Eye (tissue), 1 donor: ENCODE data around the gene ZFYVE19.
A peak's percentile ranks its signal among the peaks of the same experiment; 100 is the strongest.

Experiments
- DNase-seq: peaks from one replicate; pipeline ENCODE4 v3.0.0-alpha.2; 2015

Gene ZFYVE19

GRCh38 chr15:40776537-40777141 lies 30.2 kb upstream of the ZFYVE19 start:
- no peak for DNase-seq

GRCh38 chr15:40782609-40783227 lies 24.2 kb upstream of the ZFYVE19 start:
- peak; percentile 60 for DNase-seq

GRCh38 chr15:40785164-40785563 lies 21.7 kb upstream of the ZFYVE19 start:
- no peak for DNase-seq

- DNase-seq: no peak
Observed at GRCh38 chr15:40785814-40786213, 21.1 kb upstream of the ZFYVE19 start.

- DNase-seq: peak; percentile 29
Observed at GRCh38 chr15:40787344-40787841, 19.5 kb upstream of the ZFYVE19 start.

- DNase-seq: no peak
Observed at GRCh38 chr15:40787991-40788390, 18.9 kb upstream of the ZFYVE19 start.

- no peak for DNase-seq
Observed at GRCh38 chr15:40789119-40789518, 17.8 kb upstream of the ZFYVE19 start.

GRCh38 chr15:40789999-40790398 lies 16.9 kb upstream of the ZFYVE19 start:
- DNase-seq: no peak

- no peak for DNase-seq
Observed at GRCh38 chr15:40790718-40791117, 16.2 kb upstream of the ZFYVE19 start.

GRCh38 chr15:40792394-40792793 lies 14.5 kb upstream of the ZFYVE19 start:
- no peak for DNase-seq

- no peak for DNase-seq
Observed at GRCh38 chr15:40793216-40793989, 13.5 kb upstream of the ZFYVE19 start.

- DNase-seq: no peak
Observed at GRCh38 chr15:40796041-40796440, 10.8 kb upstream of the ZFYVE19 start.

- no peak for DNase-seq
Observed at GRCh38 chr15:40796512-40796911, 10.4 kb upstream of the ZFYVE19 start.

- DNase-seq: no peak
Observed at GRCh38 chr15:40799523-40799922, 7.4 kb upstream of the ZFYVE19 start.

- no peak for DNase-seq
Observed at GRCh38 chr15:40803076-40803475, 3.8 kb upstream of the ZFYVE19 start.

GRCh38 chr15:40803688-40804087 lies 3.2 kb upstream of the ZFYVE19 start:
- no peak for DNase-seq

- no peak for DNase-seq
Observed at GRCh38 chr15:40806672-40807027, 239 bp upstream of the ZFYVE19 start.

- DNase-seq: no peak
Observed at GRCh38 chr15:40807888-40808461, 1.1 kb downstream of the ZFYVE19 start.

- no peak for DNase-seq
Observed at GRCh38 chr15:40808861-40809450, 2.1 kb downstream of the ZFYVE19 start.

GRCh38 chr15:40812721-40813425 lies 6.0 kb downstream of the ZFYVE19 start:
- no peak for DNase-seq

GRCh38 chr15:40815042-40815698 lies 8.3 kb downstream of the ZFYVE19 start:
- no peak for DNase-seq

GRCh38 chr15:40819048-40819447 lies 12.2 kb downstream of the ZFYVE19 start:
- DNase-seq: no peak
